Right cardiac atrium (tissue), 5 donors: ENCODE data around the gene RCL1. TPM values are rescaled to one million over a fixed set of nuclear protein-coding genes. Genes with fewer than 3 reads are reported as not detected.

Experiments used
- ATAC-seq, 2 donors: fragments of 200-7000 bp; cut with Tn5 transposase; one replicate each; pipeline versions ENCODE4 v1.8.0 to v1.9.1; 2020; ENCODE audit warnings: moderate library complexity in 2 of 2, mild to moderate bottlenecking in 1 of 2
- DNase-seq, 3 donors: peaks; one replicate each; pipeline ENCODE4 v3.0.0-alpha.2; 2020
- H3K27ac ChIP-seq: one replicate; pipeline ENCODE4 v1.5.1; 2013; ENCODE audit warnings: mild to moderate bottlenecking, low read length, control low read depth, moderate library complexity
- H3K27me3 ChIP-seq: one replicate; pipeline ENCODE4 v1.6.1; 2013; ENCODE audit not compliant: control insufficient read depth, insufficient read depth
- H3K4me1 ChIP-seq: one replicate; pipeline ENCODE4 v1.6.1; 2013; ENCODE audit warnings: low read length; ENCODE audit not compliant: control insufficient read depth, insufficient read depth
- H3K4me3 ChIP-seq: one replicate; pipeline ENCODE4 v1.5.1; 2013; ENCODE audit warnings: low read length, control low read depth
- H3K9me3 ChIP-seq: one replicate; pipeline ENCODE4 v1.6.1; 2013; ENCODE audit warnings: low read length; ENCODE audit not compliant: control insufficient read depth
- WGBS: extraction: QIAGEN DNeasy Blood & Tissue Kit; methylation state at CpG from one replicate; pipeline ENCODE4 v1.1.7; 2013; 5-methylcytosine and 5-hydroxymethylcytosine counted together
- intact Hi-C, 4 donors: fragments of 100-400 bp; cut with DNase I; formaldehyde crosslinking; loops; one replicate each; pipeline versions ENCODE4 v1.11.0 to v1.14.0; 2022 to 2023
- polyA plus RNA-seq: library from polyadenylated mRNA; stranded (reverse); fragments of 200-250 nt; gene quantifications from one replicate; pipeline ENCODE4 v1.2.3, GENCODE V29; 2013
- total RNA-seq, 4 donors: library from RNA; stranded (reverse); fragmentation: NEBNext Ultra II Directional; extraction: Animal tissue kit (Norgen Biotek cat#: 25700); gene quantifications; one replicate each; pipeline ENCODE4 v1.2.1, GENCODE V29; 2021
- donor health status: healthy with polysubstance abuse.
- donor health status: DM: no; HTN: yes; CAD: no.
- donor health status: DM: no; HTN: no; CAD: no.
- donor health status: DM: no; HTN: yes; CAD: no; lungs with severe emphysema.
- donor health status: DM: yes; HTN: yes; CAD: no.

Gene RCL1
- total and polyA plus RNA-seq, 5 donors = 4.8 to 8.1 (median 6.5) TPM

GRCh38 chr9:4796988-4797853, 4.5 kb downstream of the RCL1 start:
- 89% methylated on average over 4 of the region's 4 CpGs for WGBS
- H3K27ac ChIP-seq = no peak overlapping the region

GRCh38 chr9:4797854-4798150, 5.1 kb downstream of the RCL1 start:
- Histone ChIP-seq H3K27me3 (no peaks in the 10 kb centered on the region), H3K9me3 (no peaks in the 10 kb centered on the region), H3K27ac (no peak overlapping the region), H3K4me1 (peaks cover 7% of the 10 kb centered on the region), H3K4me3 (no peak overlapping the region)
- 36% methylated on average over 4 of the region's 4 CpGs for WGBS
- no peak for ATAC-seq
- no peak for DNase-seq
- intact Hi-C loops = loop anchor here in 1 of 4 donors (10.0 kb wide), 1 partner anchor 187 kb away; the partner anchor contains the start of gene JAK2

More at GRCh38 chr9:4796988-4797853, 4.5 kb downstream of the RCL1 start:
- Histone ChIP-seq H3K9me3 (no peaks in the 10 kb centered on the region), H3K27me3 (no peaks in the 10 kb centered on the region), H3K4me3 (no peak overlapping the region), H3K4me1 (peaks cover 7% of the 10 kb centered on the region)
- intact Hi-C loops = loop anchor here in 1 of 4 donors (10.0 kb wide), 1 partner anchor 188 kb away; the partner anchor contains the start of gene JAK2
- no peak for ATAC-seq
- DNase-seq = no peak

- no peaks in the 10 kb centered on the region for H3K9me3 ChIP-seq
- no peak overlapping the region for H3K4me3 ChIP-seq
- no peak overlapping the region for H3K27ac ChIP-seq
- no peaks in the 10 kb centered on the region for H3K27me3 ChIP-seq
- 74% methylated on average over 2 of the region's 2 CpGs for WGBS
- ATAC-seq (no peak), DNase-seq (no peak)
- intact Hi-C loops = loop anchor here in 1 of 4 donors (10.0 kb wide), 1 partner anchor 186 kb away; the partner anchor contains the start of gene JAK2
- peaks cover 7% of the 10 kb centered on the region for H3K4me1 ChIP-seq
Observed at GRCh38 chr9:4798281-4799032, 5.7 kb downstream of the RCL1 start.

- intact Hi-C loops = loop anchor here in 1 of 4 donors (10.0 kb wide), 1 partner anchor 186 kb away; the partner anchor contains the start of gene JAK2
- no peak overlapping the region for H3K27ac ChIP-seq
- no peaks in the 10 kb centered on the region for H3K9me3 ChIP-seq
- H3K4me3 ChIP-seq = no peak overlapping the region
- DNase-seq (no peak), ATAC-seq (no peak)
- H3K27me3 ChIP-seq = no peaks in the 10 kb centered on the region
- peaks cover 4% of the 10 kb centered on the region for H3K4me1 ChIP-seq
- 55% methylated on average over 3 of the region's 3 CpGs for WGBS
Observed at GRCh38 chr9:4799033-4799430, 6.3 kb downstream of the RCL1 start.

GRCh38 chr9:4799775-4800174, 7.0 kb downstream of the RCL1 start:
- Histone ChIP-seq H3K27me3 (no peaks in the 10 kb centered on the region), H3K4me1 (no peaks in the 10 kb centered on the region), H3K4me3 (no peak overlapping the region), H3K27ac (no peak overlapping the region), H3K9me3 (no peaks in the 10 kb centered on the region)
- ATAC-seq (no peak), DNase-seq (no peak)
- intact Hi-C loops = loop anchor here in 1 of 4 donors (10.0 kb wide), 1 partner anchor 185 kb away; the partner anchor contains the start of gene JAK2
- WGBS = 45% methylated on average over 3 of the region's 3 CpGs

- Histone ChIP-seq H3K4me3 (no peak overlapping the region), H3K27ac (no peak overlapping the region), H3K9me3 (no peaks in the 10 kb centered on the region), H3K4me1 (no peaks in the 10 kb centered on the region), H3K27me3 (no peaks in the 10 kb centered on the region)
- intact Hi-C loops = no loop called here
- ATAC-seq (no peak), DNase-seq (no peak)
- WGBS = 96% methylated on average over 6 of the region's 6 CpGs
Observed at GRCh38 chr9:4801156-4801555, 8.4 kb downstream of the RCL1 start.

GRCh38 chr9:4803670-4804530, 11.2 kb downstream of the RCL1 start:
- no peak overlapping the region for H3K4me3 ChIP-seq
- H3K27ac ChIP-seq = no peak overlapping the region
- ATAC-seq = peak in 1 of 2 donors; percentile 31
- no peaks in the 10 kb centered on the region for H3K4me1 ChIP-seq
- H3K27me3 ChIP-seq = no peaks in the 10 kb centered on the region
- no peak for DNase-seq
- 92% methylated on average over 27 of the region's 27 CpGs for WGBS
- intact Hi-C loops = no loop called here
- H3K9me3 ChIP-seq = no peaks in the 10 kb centered on the region

- Histone ChIP-seq H3K9me3 (no peaks in the 10 kb centered on the region), H3K4me1 (no peaks in the 10 kb centered on the region), H3K27me3 (no peaks in the 10 kb centered on the region), H3K4me3 (no peak overlapping the region), H3K27ac (no peak overlapping the region)
- peak in 1 of 2 donors; percentile 29 for ATAC-seq
- DNase-seq = peak in 1 of 3 donors; percentile 47
- WGBS = 98% methylated on average over 28 of the region's 28 CpGs
- intact Hi-C loops = no loop called here
Observed at GRCh38 chr9:4804531-4805016, 11.8 kb downstream of the RCL1 start.

GRCh38 chr9:4805191-4805918, 12.6 kb downstream of the RCL1 start:
- H3K4me1 ChIP-seq = no peaks in the 10 kb centered on the region
- WGBS = 92% methylated on average over 3 of the region's 3 CpGs
- H3K27ac ChIP-seq = no peak overlapping the region
- H3K9me3 ChIP-seq = no peaks in the 10 kb centered on the region
- H3K27me3 ChIP-seq = no peaks in the 10 kb centered on the region
- ATAC-seq = no peak
- intact Hi-C loops = no loop called here
- H3K4me3 ChIP-seq = no peak overlapping the region
- no peak for DNase-seq

- Histone ChIP-seq H3K27ac (no peak overlapping the region), H3K9me3 (no peaks in the 10 kb centered on the region), H3K4me3 (no peak overlapping the region), H3K4me1 (no peaks in the 10 kb centered on the region), H3K27me3 (no peaks in the 10 kb centered on the region)
- DNase-seq (no peak), ATAC-seq (no peak)
- intact Hi-C loops = no loop called here
- 89% methylated on average over 1 of the region's 1 CpG for whole genome bisulfite sequencing
Observed at GRCh38 chr9:4810565-4810964, 17.8 kb downstream of the RCL1 start.
